Measurements from ENCODE around the gene WDR73. TPM values are rescaled to one million over a fixed set of nuclear protein-coding genes. Genes with fewer than 3 reads are reported as not detected.

WDR73 gene
- total and polyA plus RNA-seq, 10 of the 15 experiments (the other 5 are each of a cell fraction or from before 2014, with no cell fraction given): 4.4 to 25.6 (median 16.3) TPM

DNA sequence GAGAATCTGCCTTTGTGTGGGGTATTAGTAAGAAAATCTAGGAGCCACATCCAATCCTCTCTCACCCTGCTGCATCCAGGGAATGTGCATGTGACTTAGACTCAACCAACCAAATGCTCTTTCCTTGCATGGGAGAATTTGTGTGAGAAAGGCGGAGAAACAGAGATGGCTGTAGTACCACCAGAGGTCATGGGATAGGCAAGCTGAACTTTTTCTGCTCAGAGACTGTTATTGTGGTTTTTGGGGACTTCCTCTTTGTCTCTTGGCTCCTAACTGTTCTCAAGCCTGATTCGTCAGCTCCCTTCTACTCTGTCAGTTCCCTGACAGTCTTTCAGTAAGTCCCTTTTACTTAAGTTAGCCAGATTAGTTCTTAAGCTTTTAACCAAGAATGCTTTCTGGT is 55.8 kb downstream of the WDR73 start:
- SMC1A ChIA-PET (ENCODE audit: uncharacterized antibody, unreplicated experiment): interaction anchor here (0.7 to 2.5 kb wide), 25 partner anchors 11 to 448 kb away, joined by 3 to 15 read pairs (median 4); partner anchors contain the start of genes SEC11A and WDR73
- peak; percentile 33 for ATAC-seq
- Histone ChIP-seq H3K9me3 (replicated peaks; ENCODE audit: control insufficient read depth, insufficient read depth, low read length) (no peaks in the 10 kb centered on the region; the same call in 2 of the 3 replicates), H3K4me1 (ENCODE audit: control insufficient read depth, insufficient read depth, low read length) (peaks cover 17% of the 10 kb centered on the region), H3K27ac (ENCODE audit: control insufficient read depth, insufficient read depth) (peak overlapping the region; percentile 58), H3K79me2 (ENCODE audit: control insufficient read depth, insufficient read depth, low read length) (no peaks in the 10 kb centered on the region), H3K36me3 (ENCODE audit: control insufficient read depth in 2 of 2, insufficient read depth in 2 of 2, low read length in 1 of 2) (no peaks in the 10 kb centered on the region), H4K20me1 (ENCODE audit: control insufficient read depth, insufficient read depth) (no peaks in the 10 kb centered on the region), H3K4me2 (ENCODE audit: control insufficient read depth, insufficient read depth) (peak overlapping the region; percentile 49), H3K27me3 (replicated peaks in 1 of 2; ENCODE audit: control insufficient read depth in 2 of 2, insufficient read depth in 2 of 2, low read length in 1 of 2) (peaks cover 2% of the 10 kb centered on the region in 2 experiments; a peak in 2 of 4 replicates), H3K4me3 (no peak overlapping the region), H3K9ac (ENCODE audit: control insufficient read depth, insufficient read depth, low read length) (peak overlapping the region; percentile 20; the same call in 1 of the 2 replicates), H2AFZ (ENCODE audit: control insufficient read depth, low read depth, low read length) (peak overlapping the region; percentile 93)
- intact Hi-C loops (cut with micrococcal nuclease; ENCODE audit: unreplicated experiment) (loop anchor here (2.0 kb wide), 1 partner anchor 35 kb away; no protein-coding TSS in a partner anchor), in situ Hi-C loops (cut with MboI) (no loop called here)
- 0% methylated on average over 2 of the region's 2 CpGs for WGBS (ENCODE audit: insufficient coverage, insufficient replicate concordance, low lambda C conversion rate, missing lambda C conversion rate)
- CTCF ChIA-PET: interaction anchor here (0.7 to 5.3 kb wide), 31 partner anchors 8 to 692 kb away, joined by 3 to 52 read pairs (median 5); partner anchors contain the start of genes NMB, SEC11A and WDR73
- DNase-seq (ENCODE audit: low read depth, low spot score): no peak
- POLR2A ChIA-PET: interaction anchor here (0.5 to 0.7 kb wide), 2 partner anchors 156 to 437 kb away, joined by 3 read pairs; no protein-coding TSS in a partner anchor
- RAD21 ChIA-PET (ENCODE audit: unreplicated experiment): interaction anchor here (0.9 to 2.5 kb wide), 13 partner anchors 10 to 330 kb away, joined by 3 to 15 read pairs (median 5); partner anchors contain the start of gene WDR73
- no TSS peak for BruUV-seq (replicated peaks)
- peak; percentile 96 for FAIRE-seq
- TF ChIP-seq EED (IDR thresholded peaks at IDR 0.05; ENCODE audit: low read depth) (0 out of 2 replicates have a peak, but pooled peaks have one; percentile 17), RAD21 (IDR thresholded peaks at IDR 0.05; ENCODE audit: insufficient read depth, low read depth, low read length) (peak; percentile 32; the same call in 1 of the 2 replicates), NFYB (IDR thresholded peaks at IDR 0.05; ENCODE audit: insufficient read depth, low read depth, low read length) (0 out of 2 replicates have a peak, but pooled peaks have one; percentile 45), RBBP5 (conservative IDR thresholded peaks at IDR 0.05) (no peak), SMC3 (IDR thresholded peaks at IDR 0.05; ENCODE audit: borderline replicate concordance, low read length) (peak; percentile 14; the same call in 1 of the 2 replicates), CBFB (IDR thresholded peaks at IDR 0.05; ENCODE audit: low read depth) (peak; percentile 51; the same call in 1 of the 2 replicates), BCL11A (IDR thresholded peaks at IDR 0.05; ENCODE audit: low read depth, low read length) (no peak), MTA2 (IDR thresholded peaks at IDR 0.05; ENCODE audit: low read depth) (no peak)
- TF ChIP-seq, protein P1, sequence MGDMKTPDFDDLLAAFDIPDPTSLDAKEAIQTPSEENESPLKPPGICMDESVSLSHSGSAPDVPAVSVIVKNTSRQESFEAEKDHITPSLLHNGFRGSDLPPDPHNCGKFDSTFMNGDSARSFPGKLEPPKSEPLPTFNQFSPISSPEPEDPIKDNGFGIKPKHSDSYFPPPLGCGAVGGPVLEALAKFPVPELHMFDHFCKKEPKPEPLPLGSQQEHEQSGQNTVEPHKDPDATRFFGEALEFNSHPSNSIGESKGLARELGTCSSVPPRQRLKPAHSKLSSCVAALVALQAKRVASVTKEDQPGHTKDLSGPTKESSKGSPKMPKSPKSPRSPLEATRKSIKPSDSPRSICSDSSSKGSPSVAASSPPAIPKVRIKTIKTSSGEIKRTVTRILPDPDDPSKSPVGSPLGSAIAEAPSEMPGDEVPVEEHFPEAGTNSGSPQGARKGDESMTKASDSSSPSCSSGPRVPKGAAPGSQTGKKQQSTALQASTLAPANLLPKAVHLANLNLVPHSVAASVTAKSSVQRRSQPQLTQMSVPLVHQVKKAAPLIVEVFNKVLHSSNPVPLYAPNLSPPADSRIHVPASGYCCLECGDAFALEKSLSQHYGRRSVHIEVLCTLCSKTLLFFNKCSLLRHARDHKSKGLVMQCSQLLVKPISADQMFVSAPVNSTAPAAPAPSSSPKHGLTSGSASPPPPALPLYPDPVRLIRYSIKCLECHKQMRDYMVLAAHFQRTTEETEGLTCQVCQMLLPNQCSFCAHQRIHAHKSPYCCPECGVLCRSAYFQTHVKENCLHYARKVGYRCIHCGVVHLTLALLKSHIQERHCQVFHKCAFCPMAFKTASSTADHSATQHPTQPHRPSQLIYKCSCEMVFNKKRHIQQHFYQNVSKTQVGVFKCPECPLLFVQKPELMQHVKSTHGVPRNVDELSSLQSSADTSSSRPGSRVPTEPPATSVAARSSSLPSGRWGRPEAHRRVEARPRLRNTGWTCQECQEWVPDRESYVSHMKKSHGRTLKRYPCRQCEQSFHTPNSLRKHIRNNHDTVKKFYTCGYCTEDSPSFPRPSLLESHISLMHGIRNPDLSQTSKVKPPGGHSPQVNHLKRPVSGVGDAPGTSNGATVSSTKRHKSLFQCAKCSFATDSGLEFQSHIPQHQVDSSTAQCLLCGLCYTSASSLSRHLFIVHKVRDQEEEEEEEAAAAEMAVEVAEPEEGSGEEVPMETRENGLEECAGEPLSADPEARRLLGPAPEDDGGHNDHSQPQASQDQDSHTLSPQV (IDR thresholded peaks at IDR 0.05): no peak
- TF ChIP-seq, protein P2, sequence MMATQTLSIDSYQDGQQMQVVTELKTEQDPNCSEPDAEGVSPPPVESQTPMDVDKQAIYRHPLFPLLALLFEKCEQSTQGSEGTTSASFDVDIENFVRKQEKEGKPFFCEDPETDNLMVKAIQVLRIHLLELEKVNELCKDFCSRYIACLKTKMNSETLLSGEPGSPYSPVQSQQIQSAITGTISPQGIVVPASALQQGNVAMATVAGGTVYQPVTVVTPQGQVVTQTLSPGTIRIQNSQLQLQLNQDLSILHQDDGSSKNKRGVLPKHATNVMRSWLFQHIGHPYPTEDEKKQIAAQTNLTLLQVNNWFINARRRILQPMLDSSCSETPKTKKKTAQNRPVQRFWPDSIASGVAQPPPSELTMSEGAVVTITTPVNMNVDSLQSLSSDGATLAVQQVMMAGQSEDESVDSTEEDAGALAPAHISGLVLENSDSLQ (IDR thresholded peaks at IDR 0.05): peak; percentile 25; the same call in 1 of the 2 replicates
- TF ChIP-seq, protein P3, sequence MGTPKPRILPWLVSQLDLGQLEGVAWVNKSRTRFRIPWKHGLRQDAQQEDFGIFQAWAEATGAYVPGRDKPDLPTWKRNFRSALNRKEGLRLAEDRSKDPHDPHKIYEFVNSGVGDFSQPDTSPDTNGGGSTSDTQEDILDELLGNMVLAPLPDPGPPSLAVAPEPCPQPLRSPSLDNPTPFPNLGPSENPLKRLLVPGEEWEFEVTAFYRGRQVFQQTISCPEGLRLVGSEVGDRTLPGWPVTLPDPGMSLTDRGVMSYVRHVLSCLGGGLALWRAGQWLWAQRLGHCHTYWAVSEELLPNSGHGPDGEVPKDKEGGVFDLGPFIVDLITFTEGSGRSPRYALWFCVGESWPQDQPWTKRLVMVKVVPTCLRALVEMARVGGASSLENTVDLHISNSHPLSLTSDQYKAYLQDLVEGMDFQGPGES (IDR thresholded peaks at IDR 0.05): no peak
- TF ChIP-seq, protein P4, sequence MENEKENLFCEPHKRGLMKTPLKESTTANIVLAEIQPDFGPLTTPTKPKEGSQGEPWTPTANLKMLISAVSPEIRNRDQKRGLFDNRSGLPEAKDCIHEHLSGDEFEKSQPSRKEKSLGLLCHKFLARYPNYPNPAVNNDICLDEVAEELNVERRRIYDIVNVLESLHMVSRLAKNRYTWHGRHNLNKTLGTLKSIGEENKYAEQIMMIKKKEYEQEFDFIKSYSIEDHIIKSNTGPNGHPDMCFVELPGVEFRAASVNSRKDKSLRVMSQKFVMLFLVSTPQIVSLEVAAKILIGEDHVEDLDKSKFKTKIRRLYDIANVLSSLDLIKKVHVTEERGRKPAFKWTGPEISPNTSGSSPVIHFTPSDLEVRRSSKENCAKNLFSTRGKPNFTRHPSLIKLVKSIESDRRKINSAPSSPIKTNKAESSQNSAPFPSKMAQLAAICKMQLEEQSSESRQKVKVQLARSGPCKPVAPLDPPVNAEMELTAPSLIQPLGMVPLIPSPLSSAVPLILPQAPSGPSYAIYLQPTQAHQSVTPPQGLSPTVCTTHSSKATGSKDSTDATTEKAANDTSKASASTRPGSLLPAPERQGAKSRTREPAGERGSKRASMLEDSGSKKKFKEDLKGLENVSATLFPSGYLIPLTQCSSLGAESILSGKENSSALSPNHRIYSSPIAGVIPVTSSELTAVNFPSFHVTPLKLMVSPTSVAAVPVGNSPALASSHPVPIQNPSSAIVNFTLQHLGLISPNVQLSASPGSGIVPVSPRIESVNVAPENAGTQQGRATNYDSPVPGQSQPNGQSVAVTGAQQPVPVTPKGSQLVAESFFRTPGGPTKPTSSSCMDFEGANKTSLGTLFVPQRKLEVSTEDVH (IDR thresholded peaks at IDR 0.05; ENCODE audit: low read depth, partially characterized antibody): no peak
